ENCODE data around the gene LRMDA. TPM values are rescaled to one million over a fixed set of nuclear protein-coding genes. Genes with fewer than 3 reads are reported as not detected.

Gene LRMDA
- total RNA-seq, 3 donors from 2014 or later, result 9.4 to 14.9 (median 10.3) TPM

- Histone ChIP-seq H3K9me3 (no peaks in the 10 kb centered on the region), H3K36me3 (ENCODE audit: low read depth) (no peaks in the 10 kb centered on the region), H3K4me3 (peak overlapping the region; percentile 7), H3K4me1 (ENCODE audit: low read depth) (peaks cover 15% of the 10 kb centered on the region)
- peak; percentile 5 for ATAC-seq
- intact Hi-C loops (cut with DNase I, micrococcal nuclease), result loop anchor here (5.0 to 10.0 kb wide), 3 partner anchors 102 to 635 kb away; no protein-coding TSS in a partner anchor
- peak; percentile 49 to 74 (median 66) for DNase-seq
- TF ChIP-seq, protein P1, sequence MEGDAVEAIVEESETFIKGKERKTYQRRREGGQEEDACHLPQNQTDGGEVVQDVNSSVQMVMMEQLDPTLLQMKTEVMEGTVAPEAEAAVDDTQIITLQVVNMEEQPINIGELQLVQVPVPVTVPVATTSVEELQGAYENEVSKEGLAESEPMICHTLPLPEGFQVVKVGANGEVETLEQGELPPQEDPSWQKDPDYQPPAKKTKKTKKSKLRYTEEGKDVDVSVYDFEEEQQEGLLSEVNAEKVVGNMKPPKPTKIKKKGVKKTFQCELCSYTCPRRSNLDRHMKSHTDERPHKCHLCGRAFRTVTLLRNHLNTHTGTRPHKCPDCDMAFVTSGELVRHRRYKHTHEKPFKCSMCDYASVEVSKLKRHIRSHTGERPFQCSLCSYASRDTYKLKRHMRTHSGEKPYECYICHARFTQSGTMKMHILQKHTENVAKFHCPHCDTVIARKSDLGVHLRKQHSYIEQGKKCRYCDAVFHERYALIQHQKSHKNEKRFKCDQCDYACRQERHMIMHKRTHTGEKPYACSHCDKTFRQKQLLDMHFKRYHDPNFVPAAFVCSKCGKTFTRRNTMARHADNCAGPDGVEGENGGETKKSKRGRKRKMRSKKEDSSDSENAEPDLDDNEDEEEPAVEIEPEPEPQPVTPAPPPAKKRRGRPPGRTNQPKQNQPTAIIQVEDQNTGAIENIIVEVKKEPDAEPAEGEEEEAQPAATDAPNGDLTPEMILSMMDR (IDR thresholded peaks at IDR 0.05), result no peak
Observed at GRCh38 chr10:75402486-75403143, 28.8 kb upstream of the LRMDA start.

DNA sequence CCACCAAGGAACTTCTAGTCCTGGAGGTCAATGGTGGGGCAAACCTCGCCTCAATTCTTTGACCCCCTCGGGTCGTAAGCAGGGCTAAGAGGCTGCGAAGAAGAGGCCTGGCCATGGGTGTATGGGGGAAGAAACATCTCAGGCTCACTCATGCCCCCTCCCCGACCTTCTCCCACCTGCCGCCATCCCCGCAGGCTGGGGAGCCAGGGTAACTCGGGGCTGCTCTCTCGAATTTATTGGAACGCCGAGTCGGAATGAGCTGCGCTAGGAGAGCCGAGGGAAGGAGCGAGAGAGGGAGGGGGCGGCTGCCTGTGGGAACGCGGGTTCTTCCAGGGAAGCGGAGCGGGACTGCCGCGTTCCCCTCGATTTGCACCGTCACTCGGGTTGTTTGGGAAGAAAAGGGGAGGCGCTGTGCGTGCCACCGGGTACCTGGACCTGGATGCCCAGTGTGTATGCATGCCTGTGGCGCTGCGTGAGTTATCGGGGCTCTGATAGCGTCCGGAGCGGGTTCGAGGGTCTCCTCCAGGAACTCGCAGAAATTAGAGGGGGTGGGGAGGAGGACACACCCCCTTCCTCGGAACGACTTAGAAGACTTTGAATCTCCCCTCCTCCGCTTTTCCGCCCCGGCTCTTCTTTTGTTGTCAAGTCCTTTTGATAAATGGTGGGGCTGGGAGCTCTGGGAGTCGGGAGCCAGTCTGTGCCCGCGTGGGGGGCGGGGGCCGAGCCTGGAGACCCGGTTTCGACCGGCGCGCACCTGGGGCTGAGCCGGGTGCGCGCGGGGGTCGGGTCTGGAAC is 28.1 kb upstream of the LRMDA start:
- H3K4me3 ChIP-seq, result peak overlapping the region; percentile 7
- no peaks in the 10 kb centered on the region for H3K9me3 ChIP-seq
- peaks cover 15% of the 10 kb centered on the region for H3K4me1 ChIP-seq (ENCODE audit: low read depth)
- intact Hi-C loops (cut with DNase I, micrococcal nuclease), result loop anchor here (5.0 to 10.0 kb wide), 3 partner anchors 101 to 634 kb away; no protein-coding TSS in a partner anchor
- no peaks in the 10 kb centered on the region for H3K36me3 ChIP-seq (ENCODE audit: low read depth)
- TF ChIP-seq, protein P1 (IDR thresholded peaks at IDR 0.05), result no peak
- DNase-seq, result peak in 2 of 3 donors; percentile 49 to 66
- no peak for ATAC-seq

DNA sequence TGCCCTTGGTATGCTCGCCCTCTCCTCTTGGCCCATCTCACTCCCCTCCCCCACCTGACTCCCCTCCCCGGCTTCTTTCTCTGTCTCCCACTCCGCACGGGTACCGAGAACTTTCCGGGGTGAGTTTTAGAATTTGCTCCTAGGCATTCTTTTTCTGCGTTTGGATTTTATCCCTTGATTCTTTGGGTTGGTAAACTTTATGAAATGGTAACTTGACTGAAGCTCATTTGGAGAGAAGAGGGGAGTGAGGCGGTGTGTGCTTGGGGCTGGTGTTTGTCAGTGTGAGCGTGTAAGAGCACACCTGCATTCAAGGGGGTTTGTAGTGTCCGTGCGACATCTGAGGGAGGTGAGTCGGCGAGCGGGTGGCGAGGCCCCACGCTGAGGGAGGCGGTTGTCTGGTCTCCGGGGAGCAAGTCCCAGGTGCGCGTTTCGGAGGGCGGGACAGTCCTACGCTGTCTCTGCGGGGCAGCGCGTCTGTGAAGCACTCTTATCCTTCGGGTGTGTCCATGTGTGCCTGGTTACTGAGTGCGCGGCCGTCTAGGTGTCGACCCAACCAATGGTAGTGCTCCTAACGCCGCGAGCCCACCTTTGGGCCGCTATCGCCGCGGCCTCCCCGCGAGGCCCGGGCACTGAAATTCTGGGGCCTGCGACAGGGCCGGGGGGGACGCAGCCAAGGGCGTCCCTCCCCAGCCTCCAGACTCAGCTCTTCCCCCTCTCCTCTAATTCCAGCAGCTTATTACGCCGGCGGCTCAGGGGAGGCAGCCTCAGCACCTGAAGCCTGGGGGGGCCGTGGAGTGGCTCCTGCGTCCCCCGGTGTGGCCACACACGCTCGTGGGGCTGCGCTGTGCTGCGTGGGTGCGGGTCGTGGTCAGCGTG is 27.2 kb upstream of the LRMDA start:
- intact Hi-C loops (cut with DNase I, micrococcal nuclease), result loop anchor here (5.0 to 10.0 kb wide), 3 partner anchors 101 to 633 kb away; no protein-coding TSS in a partner anchor
- Histone ChIP-seq H3K36me3 (ENCODE audit: low read depth) (no peaks in the 10 kb centered on the region), H3K9me3 (no peaks in the 10 kb centered on the region), H3K4me3 (no peak overlapping the region), H3K4me1 (ENCODE audit: low read depth) (peaks cover 18% of the 10 kb centered on the region)
- TF ChIP-seq, protein P1 (IDR thresholded peaks at IDR 0.05), result no peak
- peak; percentile 56 to 78 (median 69) for DNase-seq
- no peak for ATAC-seq

GRCh38 chr10:75404815-75405597 is 26.4 kb upstream of the LRMDA start:
- Histone ChIP-seq H3K4me3 (no peak overlapping the region), H3K36me3 (ENCODE audit: low read depth) (no peaks in the 10 kb centered on the region), H3K9me3 (no peaks in the 10 kb centered on the region), H3K4me1 (ENCODE audit: low read depth) (peaks cover 13% of the 10 kb centered on the region)
- DNase-seq, result peak; percentile 32 to 60 (median 56)
- TF ChIP-seq, protein P1 (IDR thresholded peaks at IDR 0.05), result no peak
- no peak for ATAC-seq
- intact Hi-C loops (cut with DNase I, micrococcal nuclease), result loop anchor here (5.0 to 10.0 kb wide), 3 partner anchors 100 to 632 kb away; no protein-coding TSS in a partner anchor

All from mucosa of descending colon (tissue), 3 donors.